HG03565 (cell line): ENCODE results near the gene IFNA1.
"Not testable (repeated sequence)": the region's sequence is repeated elsewhere in the genome, so short reads cannot be mapped to it uniquely, and the experiment has no call there.

Source experiments
- ATAC-seq: cut with Tn5 transposase; IDR thresholded peaks from one replicate; pipeline ENCODE4 v1.9.1; 2021; ENCODE audit warnings: mild to moderate bottlenecking, moderate library complexity; ENCODE audit not compliant: unreplicated experiment

The IFNA1 gene

GRCh38 chr9:21440139-21440538, at the start of gene IFNA1:
Gene IFNA1, plus strand, starts transcription at chr9:21440439. Its CDS starts 69 bp downstream, at chr9:21440508.
- ATAC-seq, result no peak

- ATAC-seq, result peak; percentile 81
These were observed 48.0 kb upstream of the IFNA1 start for GRCh38 chr9:21392270-21392669.

DNA sequence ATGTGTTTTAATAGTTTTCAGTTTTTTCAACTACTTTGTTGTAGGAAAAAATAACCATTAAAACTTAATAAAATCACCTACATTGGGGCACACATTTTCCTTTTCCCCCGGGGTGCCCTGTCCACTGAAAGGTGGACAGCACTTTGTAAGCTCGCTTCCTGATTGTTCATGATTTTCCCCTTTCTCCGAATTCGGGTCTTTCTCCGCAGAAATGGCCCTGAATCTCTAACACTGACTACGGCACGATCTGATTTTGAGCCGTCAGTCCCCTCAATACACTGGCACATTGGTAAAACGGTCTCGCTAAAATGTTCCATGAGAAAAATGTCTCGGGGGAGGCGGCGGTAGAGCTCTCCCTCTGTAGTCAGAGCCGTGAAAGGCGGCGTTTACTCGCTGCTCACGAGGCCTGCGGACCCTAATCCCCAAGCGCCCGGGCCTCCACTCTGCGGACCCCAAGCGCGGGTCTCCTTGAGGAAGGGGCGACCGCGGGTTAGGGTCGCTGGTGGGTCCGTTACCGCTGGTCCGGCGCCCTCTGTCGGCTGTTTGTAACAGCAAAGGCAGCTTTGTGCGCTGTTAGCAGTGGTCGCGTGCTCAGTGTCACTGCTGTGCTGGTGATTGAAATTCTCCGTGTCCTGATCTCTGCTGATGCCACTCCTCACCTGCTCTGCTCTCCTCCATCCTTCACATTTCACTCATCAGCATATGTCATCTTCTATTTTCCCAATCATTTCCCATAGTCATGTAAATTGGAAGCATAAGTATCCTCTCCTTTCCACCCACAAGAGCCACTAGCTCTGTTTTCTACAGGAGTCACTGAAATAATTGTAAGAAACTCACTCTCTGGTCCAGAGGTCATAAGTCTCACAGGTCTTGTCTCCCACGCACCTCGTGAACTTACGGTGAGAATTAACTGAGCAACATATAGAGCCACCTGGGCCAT, 44.2 kb upstream of the IFNA1 start:
- ATAC-seq, result peak; percentile 60

DNA sequence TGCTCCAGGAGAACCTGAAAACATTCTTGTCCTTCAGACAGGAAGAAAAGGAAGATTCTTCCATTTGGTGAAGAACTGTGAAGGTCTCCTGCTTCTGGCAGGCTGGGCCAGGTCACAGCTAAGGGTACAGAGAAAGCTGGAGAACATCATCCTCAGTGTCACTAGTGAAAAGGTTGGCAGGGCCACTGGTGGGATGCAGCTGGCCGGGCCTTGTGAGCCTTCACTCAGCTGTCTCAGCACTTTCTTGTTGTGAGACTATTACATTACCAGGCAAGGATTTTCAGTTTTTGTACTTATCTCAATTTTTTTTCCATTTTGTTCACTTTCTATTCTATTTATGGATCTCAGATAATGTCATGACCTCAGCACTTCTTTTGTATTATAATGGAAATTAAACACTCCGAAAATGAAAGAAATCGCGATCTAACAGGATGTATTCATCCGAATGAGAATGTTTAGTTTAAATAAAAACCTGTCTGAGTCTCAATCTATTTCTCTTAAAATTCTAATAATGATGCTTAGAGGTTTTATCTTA, 41.2 kb upstream of the IFNA1 start:
- ATAC-seq, result no peak

- no peak for ATAC-seq
These were observed 40.3 kb upstream of the IFNA1 start for GRCh38 chr9:21399956-21400355.

DNA sequence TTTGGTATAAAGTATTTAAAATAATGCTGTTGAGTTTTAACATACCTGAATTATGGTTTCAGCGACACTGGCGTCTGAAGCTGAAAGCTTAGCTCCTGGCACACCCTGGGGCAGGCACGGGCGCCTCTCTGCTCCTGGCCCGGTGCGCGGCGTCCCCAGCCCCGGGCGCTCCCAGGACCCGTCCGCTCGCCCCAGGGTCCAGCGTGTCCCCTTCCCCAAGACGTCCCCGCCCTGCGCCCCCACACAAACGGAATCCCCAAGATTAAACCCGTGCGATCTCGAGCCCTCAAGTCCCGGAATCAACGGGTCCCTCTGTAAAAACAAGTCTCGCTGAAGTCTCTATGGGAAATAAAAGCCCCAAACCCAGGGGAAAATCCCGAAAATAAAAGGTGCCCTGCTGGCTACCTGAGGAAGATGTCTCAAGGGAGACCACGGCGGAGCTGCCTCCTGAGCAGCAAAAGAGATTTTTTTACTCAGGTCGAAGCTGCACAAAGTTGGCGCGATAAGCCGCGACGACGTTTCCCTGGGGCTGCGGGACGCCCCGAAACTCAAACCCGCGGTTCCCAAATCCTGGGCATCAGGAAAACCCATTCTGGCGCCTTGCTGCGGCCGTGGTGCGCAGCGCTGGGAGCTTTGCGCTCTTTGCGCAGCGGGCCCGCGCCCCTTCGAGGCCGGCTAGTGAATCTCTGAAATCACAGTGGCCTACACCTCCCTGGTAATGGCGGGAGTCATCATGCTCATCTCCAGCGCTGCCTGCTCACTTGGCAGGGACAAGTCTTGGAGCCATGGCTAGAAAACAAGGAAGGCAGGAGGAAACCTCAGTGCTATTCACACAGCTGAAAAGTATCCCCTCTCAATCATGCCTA, 37.6 kb upstream of the IFNA1 start:
- no peak for ATAC-seq

- no peak for ATAC-seq
These were observed 36.1 kb upstream of the IFNA1 start for GRCh38 chr9:21404146-21404545.

GRCh38 chr9:21408817-21409216, 31.4 kb upstream of the IFNA1 start, which contains the start of gene IFNA8:
Gene IFNA8, plus strand, starts transcription at chr9:21409117. Its CDS starts 60 bp downstream, at chr9:21409177.
- ATAC-seq, result no peak

DNA sequence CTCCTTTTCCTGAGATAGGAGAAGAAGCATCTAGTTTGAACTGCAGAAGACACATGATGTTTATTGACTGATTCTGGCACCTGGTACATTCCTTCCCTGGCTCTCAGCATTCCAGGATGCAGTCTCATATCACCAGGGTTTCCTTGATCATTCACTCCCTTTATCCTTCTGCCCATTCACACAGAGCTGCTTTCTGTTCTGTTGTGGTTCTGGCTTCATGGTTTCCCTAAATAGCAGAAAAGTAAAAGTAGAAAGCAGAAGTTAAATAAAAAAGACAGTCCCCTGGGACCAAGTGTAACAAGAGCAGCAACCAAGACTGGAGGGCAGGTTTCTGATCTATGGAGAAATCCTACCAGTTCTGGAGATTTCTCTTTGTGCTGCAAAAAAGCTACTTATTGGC, 28.1 kb upstream of the IFNA1 start:
- peak; percentile 87 for ATAC-seq

DNA sequence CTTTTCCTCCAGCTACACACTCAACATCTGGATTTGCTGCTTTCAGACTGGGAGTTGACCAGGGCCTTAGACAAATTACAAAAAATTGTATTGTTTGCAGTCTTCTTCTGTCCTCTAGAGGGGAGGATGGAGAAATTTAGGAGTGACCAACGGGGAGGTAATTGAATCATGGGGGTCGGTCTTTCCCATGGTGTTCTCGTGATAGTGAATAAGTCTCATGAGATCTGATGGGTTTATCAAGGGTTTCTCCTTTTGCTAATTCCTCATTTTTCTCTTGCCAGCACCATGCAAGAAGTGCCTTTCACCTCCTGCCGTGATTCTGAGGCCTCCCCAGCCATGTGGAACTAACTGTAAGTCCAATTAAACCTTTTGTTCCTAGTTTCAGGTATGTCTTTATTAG, 27.1 kb upstream of the IFNA1 start:
- no peak for ATAC-seq

DNA sequence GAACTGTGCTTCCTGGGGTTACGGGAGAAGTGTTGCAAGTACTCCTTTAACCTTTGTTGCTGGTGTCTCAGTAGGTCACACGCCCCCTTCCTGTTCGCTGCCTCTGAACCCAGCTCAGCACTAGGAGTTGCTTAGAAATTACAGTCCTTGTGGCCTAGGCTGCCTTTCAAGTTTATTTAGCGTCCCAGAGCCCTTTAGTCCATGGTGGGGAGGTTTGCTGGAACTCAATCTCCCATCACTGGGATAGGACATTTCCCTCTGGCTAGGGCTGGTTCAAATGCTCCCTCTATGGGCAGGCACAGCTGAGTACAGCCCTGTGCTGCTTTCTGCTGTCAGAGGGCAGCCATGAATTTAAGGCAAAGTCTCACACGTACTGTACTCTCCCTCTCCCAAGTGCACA, 26.6 kb upstream of the IFNA1 start:
- ATAC-seq, result no peak

- no peak for ATAC-seq
These were observed 25.9 kb upstream of the IFNA1 start for GRCh38 chr9:21414220-21414940.

- no peak for ATAC-seq
These were observed 24.6 kb upstream of the IFNA1 start for GRCh38 chr9:21415493-21416267.

GRCh38 chr9:21428235-21428634, 12.0 kb upstream of the IFNA1 start:
- no peak for ATAC-seq

GRCh38 chr9:21429191-21429590, 11.0 kb upstream of the IFNA1 start:
- no peak for ATAC-seq

- no peak for ATAC-seq
These were observed 7.4 kb upstream of the IFNA1 start for GRCh38 chr9:21432672-21433425.

DNA sequence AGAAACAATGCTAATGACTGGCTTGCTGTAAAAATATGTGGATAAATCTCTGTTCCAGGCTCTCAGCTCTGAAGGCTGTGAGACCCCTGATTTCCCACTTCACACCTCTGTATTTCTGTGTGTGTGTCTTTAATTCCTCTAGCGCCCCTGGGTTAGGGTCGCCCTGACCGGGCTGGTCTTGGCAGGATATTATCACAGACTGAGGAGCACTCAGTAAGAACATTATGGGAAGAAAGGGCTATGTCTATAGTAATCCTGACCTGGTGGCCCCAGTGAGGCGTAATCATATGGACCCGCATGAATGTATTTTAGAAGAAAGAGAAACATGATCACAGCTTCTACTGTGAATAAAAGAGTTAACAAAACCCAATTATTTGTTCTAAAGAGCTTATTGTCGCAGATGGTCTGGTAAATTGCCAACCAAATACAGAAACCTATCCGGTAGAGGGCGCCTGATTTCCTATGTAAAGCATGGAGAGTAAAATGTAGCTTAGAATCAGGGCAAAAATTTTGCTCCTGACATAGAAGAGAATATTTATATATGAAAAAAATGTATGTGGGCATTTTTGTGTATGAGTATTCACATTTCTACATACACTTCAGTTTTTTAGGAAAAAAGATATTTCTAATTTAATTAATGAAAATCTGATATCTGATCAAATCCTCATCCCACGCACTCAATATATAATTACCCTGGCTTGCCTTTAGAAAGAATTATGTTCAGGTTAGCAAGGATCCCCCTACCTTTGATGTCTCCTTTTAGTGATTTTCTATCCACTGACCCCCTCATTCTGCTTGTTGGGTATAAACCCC, 5.8 kb upstream of the IFNA1 start:
- no peak for ATAC-seq

DNA sequence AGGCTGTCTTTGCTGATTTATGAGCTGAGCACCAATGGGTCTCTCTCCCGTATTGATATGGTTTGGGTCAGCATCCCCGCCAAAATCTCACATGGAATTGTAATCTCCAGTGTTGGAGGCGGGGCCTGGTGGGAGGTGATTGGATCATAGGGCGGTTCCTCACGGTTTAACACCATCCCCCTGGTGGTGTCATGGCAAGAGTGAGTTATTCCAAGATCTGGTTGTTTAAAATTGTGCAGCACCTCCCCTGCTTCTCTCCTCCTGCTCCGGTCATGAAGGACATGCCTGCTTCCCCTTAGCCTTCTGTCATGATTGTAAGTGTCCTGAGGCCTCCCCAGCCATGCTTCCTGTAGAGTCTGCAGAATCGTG, 5.2 kb upstream of the IFNA1 start:
- not testable (repeated sequence) for ATAC-seq
